Fibroblast of villous mesenchyme (primary cell): ENCODE data around the gene CPS1. TPM values are rescaled to one million over a fixed set of nuclear protein-coding genes. Genes with fewer than 3 reads are reported as not detected.
A peak's percentile ranks its signal among the peaks of the same experiment; 100 is the strongest.

Experiments
- DNase-seq: peaks from one replicate; pipeline ENCODE4 v3.0.0-alpha.2; 2010; ENCODE audit warnings: low read depth
- H3K4me3 ChIP-seq: 2 replicates; pipeline ENCODE4 v1.5.1; 2011; ENCODE audit warnings: low read depth, mild to moderate bottlenecking, low read length
- CTCF ChIP-seq: IDR thresholded peaks from 2 replicates; pipeline ENCODE4 v1.5.1; 2012; ENCODE audit warnings: low read depth, mild to moderate bottlenecking, low read length; ENCODE audit not compliant: insufficient read depth
- total RNA-seq: library from RNA; depleted of rRNA; stranded (reverse); fragments of >200 nt; gene quantifications from 2 replicates; pipeline ENCODE4 v1.2.3, GENCODE V29; 2012

Gene CPS1
- total RNA-seq, 1 donor, result 21.6 TPM

DNA sequence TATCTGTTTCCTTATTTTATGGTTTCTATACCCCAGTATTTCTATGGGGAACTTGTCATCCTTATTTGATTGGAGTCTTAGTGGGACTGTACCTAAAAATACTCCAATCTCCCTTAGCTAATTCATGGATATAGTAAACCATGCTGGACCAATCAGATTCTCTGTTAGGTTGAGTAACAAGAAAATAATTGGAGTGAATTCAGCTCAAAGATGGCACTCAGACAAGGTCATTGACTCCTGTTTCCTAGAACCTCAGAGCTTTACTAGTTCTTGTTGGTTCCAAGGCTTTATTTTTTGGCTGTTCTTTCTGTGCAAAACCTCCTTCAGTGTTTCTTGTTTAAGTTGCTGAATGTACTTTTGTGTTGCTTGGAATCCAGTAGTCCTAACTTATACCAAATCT is 31.9 kb upstream of the CPS1 start:
- no peak for DNase-seq
- no peak overlapping the region for H3K4me3 ChIP-seq
- TF ChIP-seq CTCF, result no peak

DNA sequence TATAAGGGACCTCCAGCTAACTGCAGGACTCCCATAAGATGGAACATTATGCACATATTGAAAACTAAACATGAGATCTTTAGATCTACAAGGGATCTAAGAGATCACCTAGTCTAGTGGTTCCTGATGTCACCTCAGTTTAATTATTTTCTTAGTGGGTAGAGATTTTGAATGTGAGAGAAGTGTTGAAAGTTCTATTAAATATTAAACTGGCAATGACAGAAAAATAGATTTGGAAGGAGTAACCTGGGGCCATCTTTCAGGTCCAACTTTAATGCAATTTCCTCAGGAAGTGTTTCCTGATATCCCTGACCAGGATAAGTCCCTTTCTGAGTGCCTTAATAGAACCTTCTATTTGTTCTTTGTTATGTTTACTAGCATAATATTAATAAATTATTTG is 29.1 kb upstream of the CPS1 start:
- TF ChIP-seq CTCF, result no peak
- H3K4me3 ChIP-seq, result no peak overlapping the region
- no peak for DNase-seq

DNA sequence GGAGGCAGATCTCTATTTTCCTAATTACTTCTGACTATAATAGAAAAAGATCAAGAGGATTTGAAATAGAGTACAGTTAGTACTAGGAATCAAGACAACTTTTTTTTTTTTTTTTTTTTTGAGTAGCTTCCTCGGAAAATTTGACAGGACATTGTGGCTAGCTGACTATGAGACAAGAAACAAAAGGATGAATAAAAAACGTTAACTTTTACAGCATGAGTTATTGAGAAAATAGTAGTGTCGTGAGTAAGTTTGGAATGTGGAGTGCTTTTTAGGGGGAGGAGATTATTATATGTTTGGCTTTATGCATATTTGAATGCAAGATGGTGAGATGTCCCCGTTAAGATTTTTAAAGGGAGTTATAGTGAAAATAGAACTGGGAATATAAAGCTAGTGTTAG is 27.7 kb upstream of the CPS1 start:
- TF ChIP-seq CTCF, result no peak
- no peak for DNase-seq
- H3K4me3 ChIP-seq, result no peak overlapping the region

GRCh38 chr2:210531050-210531449 is 25.3 kb upstream of the CPS1 start:
- no peak overlapping the region for H3K4me3 ChIP-seq
- DNase-seq, result no peak
- no peak for TF ChIP-seq CTCF

- no peak for TF ChIP-seq CTCF
- DNase-seq, result no peak
- H3K4me3 ChIP-seq, result no peak overlapping the region
These were observed 24.9 kb upstream of the CPS1 start for GRCh38 chr2:210531482-210531881.

DNA sequence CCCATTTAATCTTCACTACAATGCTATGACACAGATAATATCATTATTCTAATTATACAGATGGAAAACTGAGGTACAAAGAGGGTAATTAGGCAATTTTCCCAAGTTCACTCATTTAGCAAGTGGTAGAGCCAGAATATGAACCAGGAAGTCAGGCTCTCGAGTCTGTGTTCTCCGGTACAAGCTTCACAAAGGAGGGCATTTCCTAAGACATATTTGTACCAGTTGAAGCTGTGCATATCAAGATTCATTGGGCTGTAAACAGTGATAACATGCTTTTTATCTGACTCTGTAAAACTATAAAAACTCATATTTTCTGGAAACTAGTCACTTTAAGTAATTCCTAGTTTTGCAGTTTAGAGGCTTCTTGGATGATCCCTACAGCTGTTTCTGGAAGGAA is 23.0 kb upstream of the CPS1 start:
- no peak for TF ChIP-seq CTCF
- peak; percentile 1 for DNase-seq

GRCh38 chr2:210534879-210535278 is 21.5 kb upstream of the CPS1 start:
- DNase-seq, result no peak
- TF ChIP-seq CTCF, result no peak
- no peak overlapping the region for H3K4me3 ChIP-seq

More for the DNA sequence above, 23.0 kb upstream of the CPS1 start:
- no peak overlapping the region for H3K4me3 ChIP-seq
